IMR-90 (cell line): ENCODE measurements around the gene CPED1. TPM values are rescaled to one million over a fixed set of nuclear protein-coding genes. Genes with fewer than 3 reads are reported as not detected.

ENCODE experiments used
- ATAC-seq: fragments of 200-7000 bp; cut with Tn5 transposase; 2 replicates; pipeline ENCODE4 v1.9.1; 2020; ENCODE audit warnings: low read depth, mild to moderate bottlenecking, moderate library complexity
- BruUV-seq: library from RNA; stranded (reverse); fragments of 400-500 nt; replicated peaks from 2 replicates; lab custom pipeline; 2021; lab: Mats Ljungman, UMichigan
- CTCF ChIA-PET: fragments of 300-600 bp; formaldehyde crosslinking; extraction: SDS; loops from one replicate; lab custom pipeline; 2021; ENCODE audit warnings: antibody characterized with exemption; lab: Yijun Ruan, JAX
- POLR2A ChIA-PET: fragments of 300-600 bp; sonication (Branson Sonifier 250); formaldehyde crosslinking; loops from one replicate; lab custom pipeline; 2022; ENCODE audit warnings: antibody characterized with exemption; ENCODE audit not compliant: unreplicated experiment; lab: Charles Lee
- DNase-seq: peaks from one replicate; pipeline ENCODE4 v3.0.0; 2013
- H2AFZ ChIP-seq: replicated peaks from 2 replicates; pipeline ENCODE3; 2013; ENCODE audit warnings: low read length, mild to moderate bottlenecking; ENCODE audit not compliant: poor library complexity
- H2AK5ac ChIP-seq: 2 replicates; pipeline ENCODE4 v1.6.1; 2013; ENCODE audit warnings: low read depth, low read length, inconsistent platforms
- H2AK9ac ChIP-seq: replicated peaks from 2 replicates; pipeline ENCODE3; 2013; ENCODE audit warnings: mild to moderate bottlenecking, low read depth, low read length, moderate library complexity; ENCODE audit not compliant: poor library complexity
- H2BK120ac ChIP-seq: 2 replicates; pipeline ENCODE4 v1.6.1; 2013; ENCODE audit warnings: low read depth, low read length, inconsistent platforms
- H2BK15ac ChIP-seq: 3 replicates; pipeline ENCODE4 v1.6.1; 2013; ENCODE audit warnings: low read depth, low read length, inconsistent platforms
- H2BK20ac ChIP-seq: 2 replicates; pipeline ENCODE4 v1.6.1; 2013; ENCODE audit warnings: low read depth, mild to moderate bottlenecking, inconsistent platforms, low read length, moderate library complexity
- H2BK5ac ChIP-seq: 2 replicates; pipeline ENCODE4 v1.6.1; 2013; ENCODE audit warnings: mild to moderate bottlenecking, low read depth, low read length, inconsistent platforms; ENCODE audit not compliant: poor library complexity, severe bottlenecking
- H3K14ac ChIP-seq: replicated peaks from 2 replicates; pipeline ENCODE4 v1.6.1; 2013; ENCODE audit warnings: low read depth, low read length, inconsistent platforms
- H3K18ac ChIP-seq: 2 replicates; pipeline ENCODE4 v1.6.1; 2013; ENCODE audit warnings: low read depth, low read length, control low read depth
- H3K23ac ChIP-seq: 2 replicates; pipeline ENCODE4 v1.6.1; 2013; ENCODE audit warnings: low read depth, low read length, inconsistent platforms
- H3K27ac ChIP-seq: 2 replicates; pipeline ENCODE4 v1.5.1; 2013; ENCODE audit warnings: mild to moderate bottlenecking, control low read depth, low read length; ENCODE audit not compliant: insufficient read depth
- H3K27me3 ChIP-seq: 2 replicates; pipeline ENCODE4 v1.6.1; 2013; ENCODE audit warnings: low read length; ENCODE audit not compliant: control insufficient read depth, insufficient read depth
- H3K36me3 ChIP-seq: 2 replicates; pipeline ENCODE4 v1.6.1; 2013; ENCODE audit warnings: low read length, mixed read lengths; ENCODE audit not compliant: control insufficient read depth, insufficient read depth
- H3K4ac ChIP-seq: 2 replicates; pipeline ENCODE4 v1.6.1; 2013; ENCODE audit warnings: low read depth, low read length, inconsistent platforms
- H3K4me1 ChIP-seq: 2 replicates; pipeline ENCODE4 v1.6.1; 2013; ENCODE audit warnings: low read length, mixed read lengths; ENCODE audit not compliant: control insufficient read depth, insufficient read depth
- H3K4me2 ChIP-seq: 2 replicates; pipeline ENCODE4 v1.6.1; 2013; ENCODE audit warnings: low read depth, mild to moderate bottlenecking, control low read depth, low read length, moderate library complexity
- H3K4me3 ChIP-seq: 2 replicates; pipeline ENCODE4 v1.5.1; 2013; ENCODE audit warnings: low read depth, mild to moderate bottlenecking, control low read depth, low read length, moderate library complexity; ENCODE audit not compliant: insufficient read depth
- H3K56ac ChIP-seq: 2 replicates; pipeline ENCODE4 v1.6.1; 2013; ENCODE audit warnings: low read length, inconsistent platforms; ENCODE audit not compliant: insufficient read depth; ENCODE audit errors: extremely low read depth
- H3K79me1 ChIP-seq, 2 experiments: 2 replicates each; pipeline ENCODE4 v1.6.1; 2013; ENCODE audit warnings: low read length in 2 of 2, inconsistent platforms in 1 of 2, low read depth in 1 of 2
- H3K9ac ChIP-seq: 2 replicates; pipeline ENCODE4 v1.6.1; 2013; ENCODE audit warnings: low read depth, low read length, control low read depth
- H3K9me1 ChIP-seq: 2 replicates; pipeline ENCODE4 v1.6.1; 2013; ENCODE audit warnings: low read length, inconsistent platforms; ENCODE audit not compliant: insufficient read depth
- H3K9me3 ChIP-seq: 2 replicates; pipeline ENCODE4 v1.6.1; 2013; ENCODE audit warnings: low read length; ENCODE audit not compliant: control insufficient read depth, insufficient read depth
- H4K20me1 ChIP-seq: 2 replicates; pipeline ENCODE4 v1.6.1; 2013; ENCODE audit warnings: low read length, inconsistent platforms; ENCODE audit not compliant: insufficient read depth
- H4K5ac ChIP-seq: 2 replicates; pipeline ENCODE4 v1.6.1; 2013; ENCODE audit warnings: mild to moderate bottlenecking, low read depth, low read length, control low read depth
- H4K8ac ChIP-seq, 2 experiments: 2 replicates each; pipeline ENCODE4 v1.6.1; 2013; ENCODE audit warnings: low read depth in 2 of 2, low read length in 2 of 2, control low read depth in 1 of 2, inconsistent platforms in 1 of 2
- H4K91ac ChIP-seq: 2 replicates; pipeline ENCODE4 v1.6.1; 2013; ENCODE audit warnings: low read depth, low read length, inconsistent platforms; ENCODE audit not compliant: insufficient read depth
- CHD1 ChIP-seq: IDR thresholded peaks from 2 replicates; pipeline ENCODE4 v1.6.1; 2012; ENCODE audit warnings: low read depth, low read length, improper control_type of control experiment
- CTCF ChIP-seq: conservative IDR thresholded peaks from 2 replicates; pipeline ENCODE4 v1.5.1; 2012; ENCODE audit warnings: mild to moderate bottlenecking, low read depth, low read length, improper control_type of control experiment
- ELK1 ChIP-seq: fragments of 150-350 bp; IDR thresholded peaks from 2 replicates; pipeline ENCODE4 v1.6.1; 2016; ENCODE audit warnings: low read depth, mild to moderate bottlenecking, low read length, moderate library complexity, borderline replicate concordance
- FOS ChIP-seq: fragments of 150-350 bp; IDR thresholded peaks from 2 replicates; pipeline ENCODE4 v1.6.1; 2016; ENCODE audit warnings: low read depth, low read length
- MAFK ChIP-seq: IDR thresholded peaks from 2 replicates; pipeline ENCODE4 v1.6.1; 2012; ENCODE audit warnings: low read depth, low read length, improper control_type of control experiment
- MAZ ChIP-seq: IDR thresholded peaks from 2 replicates; pipeline ENCODE4 v1.6.1; 2012; ENCODE audit warnings: low read depth, mild to moderate bottlenecking, low read length, improper control_type of control experiment, moderate library complexity, borderline replicate concordance
- MXI1 ChIP-seq: IDR thresholded peaks from 2 replicates; pipeline ENCODE4 v1.6.1; 2012; ENCODE audit warnings: low read depth, mild to moderate bottlenecking, low read length, moderate library complexity, borderline replicate concordance
- POLR2A ChIP-seq: IDR thresholded peaks from 2 replicates; pipeline ENCODE4 v1.6.1; 2012; ENCODE audit warnings: mild to moderate bottlenecking, low read depth, low read length
- RCOR1 ChIP-seq: IDR thresholded peaks from 2 replicates; pipeline ENCODE4 v1.6.1; 2012; ENCODE audit warnings: mild to moderate bottlenecking, low read length, improper control_type of control experiment; ENCODE audit not compliant: insufficient replicate concordance
- USF2 ChIP-seq: fragments of 150-350 bp; IDR thresholded peaks from 2 replicates; pipeline ENCODE4 v1.6.1; 2017; ENCODE audit warnings: mild to moderate bottlenecking, antibody characterized with exemption, low read length, low read depth
- WGBS, 2 experiments: methylation state at CpG; one replicate each; pipeline versions ENCODE4 v1.1.5 to v1.1.7; 2013; ENCODE audit warnings: missing lambda C conversion rate in 2 of 2; ENCODE audit not compliant: insufficient read length in 1 of 2; ENCODE audit errors: extremely low coverage in 2 of 2; 5-methylcytosine and 5-hydroxymethylcytosine counted together
- dilution Hi-C: fragments of 300-500 bp; cut with HindIII; formaldehyde crosslinking; loops from one replicate; pipeline ENCODE4 v1.14.3; 2018; ENCODE audit warnings: low sequenced_read_pairs; ENCODE audit not compliant: unreplicated experiment
- in situ Hi-C: fragments of 300-500 bp; cut with MboI; formaldehyde crosslinking; loops from 3 replicates; pipeline ENCODE4 v1.14.3; 2019; ENCODE audit warnings: low sequenced_read_pairs, inconsistent platforms, mixed read lengths
- intact Hi-C: fragments of 100-400 bp; cut with micrococcal nuclease; formaldehyde crosslinking; loops from 2 replicates; pipeline ENCODE4 v1.10.0; 2022
- polyA plus RNA-seq, 3 experiments: library from polyadenylated mRNA; depleted of rRNA; stranded (reverse); fragments of >200 nt; gene quantifications; 2 replicates each; pipeline ENCODE4 v1.2.3, GENCODE V29; 2012; ENCODE audit warnings: low replicate concordance in 1 of 3
- total RNA-seq: library from RNA; depleted of rRNA; stranded (reverse); fragments of >200 nt; gene quantifications from 2 replicates; pipeline ENCODE4 v1.2.3, GENCODE V29; 2012

The CPED1 gene
- total and polyA plus RNA-seq, 2 of the 4 experiments (the other 2 are of a cell fraction) = 31.2 to 96.8 TPM

- no peak overlapping the region for H3K23ac ChIP-seq
- H3K36me3 ChIP-seq = no peaks in the 10 kb centered on the region; the same call in 1 of the 2 replicates
- no peak overlapping the region for H2BK20ac ChIP-seq
- H4K20me1 ChIP-seq = no peaks in the 10 kb centered on the region
- H3K27me3 ChIP-seq = no peaks in the 10 kb centered on the region
- H2BK120ac ChIP-seq = no peak overlapping the region
- H2BK5ac ChIP-seq = no peak overlapping the region
- TF ChIP-seq MAZ (no peak), MAFK (no peak), CHD1 (no peak), ELK1 (no peak), POLR2A (no peak), MXI1 (no peak), FOS (no peak), RCOR1 (no peak), CTCF (no peak), USF2 (no peak)
- peaks cover 2 to 12% of the 10 kb centered on the region in 2 experiments; a peak in 2 of 4 replicates for H3K79me1 ChIP-seq
- no peaks in the 10 kb centered on the region for H3K9me1 ChIP-seq
- H3K56ac ChIP-seq = no peak overlapping the region
- no peak overlapping the region for H2BK15ac ChIP-seq
- H3K4ac ChIP-seq = no peak overlapping the region
- no peak overlapping the region for H2AFZ ChIP-seq
- no peak overlapping the region for H3K14ac ChIP-seq
- ATAC-seq (no peak), DNase-seq (no peak)
- intact Hi-C loops = no loop called here
- no peak overlapping the region for H3K9ac ChIP-seq
- no peak overlapping the region for H2AK5ac ChIP-seq
- dilution Hi-C loops = no loop called here
- CTCF ChIA-PET = no interaction called here
- no CpG with 5 or more reads among the region's 2 CpGs for WGBS, 2 experiments
- H4K5ac ChIP-seq = no peak overlapping the region
- POLR2A ChIA-PET = interaction anchor here (0.9 kb wide), 1 partner anchor 68 kb away, joined by 4 read pairs; no protein-coding TSS in a partner anchor
- H3K9me3 ChIP-seq = no peaks in the 10 kb centered on the region
- no peak overlapping the region for H3K27ac ChIP-seq
- no peak overlapping the region for H4K8ac ChIP-seq
- no peak overlapping the region for H3K18ac ChIP-seq
- in situ Hi-C loops = no loop called here
- no peak overlapping the region for H3K4me3 ChIP-seq
- no peak overlapping the region for H3K4me2 ChIP-seq
- no peak overlapping the region for H4K91ac ChIP-seq
- no peak overlapping the region for H2AK9ac ChIP-seq
- no peaks in the 10 kb centered on the region for H3K4me1 ChIP-seq
- no TSS peak for BruUV-seq
Observed at GRCh38 chr7:121169469-121169868, 181.0 kb downstream of the CPED1 start.
